D721Med (cell line): ENCODE data around the gene RHD.
"Not testable (repeated sequence)": the region's sequence is repeated elsewhere in the genome, so short reads cannot be mapped to it uniquely, and the experiment has no call there.

Experiments
- DNase-seq: peaks from one replicate; pipeline ENCODE4 v3.0.0; 2011; ENCODE audit warnings: low spot score; ENCODE audit not compliant: insufficient read length
- FAIRE-seq: peaks from 2 replicates; lab custom pipeline; 2011; peaks lifted over from hg19 to GRCh38; lab: Jason Lieb, UNC
- TF ChIP-seq, protein P1 (sequence below): IDR thresholded peaks from 2 replicates; pipeline ENCODE4 v1.5.1; 2012; ENCODE audit warnings: mild to moderate bottlenecking, control low read depth; ENCODE audit not compliant: insufficient read depth; ENCODE audit errors: missing control alignments

The RHD gene

DNA sequence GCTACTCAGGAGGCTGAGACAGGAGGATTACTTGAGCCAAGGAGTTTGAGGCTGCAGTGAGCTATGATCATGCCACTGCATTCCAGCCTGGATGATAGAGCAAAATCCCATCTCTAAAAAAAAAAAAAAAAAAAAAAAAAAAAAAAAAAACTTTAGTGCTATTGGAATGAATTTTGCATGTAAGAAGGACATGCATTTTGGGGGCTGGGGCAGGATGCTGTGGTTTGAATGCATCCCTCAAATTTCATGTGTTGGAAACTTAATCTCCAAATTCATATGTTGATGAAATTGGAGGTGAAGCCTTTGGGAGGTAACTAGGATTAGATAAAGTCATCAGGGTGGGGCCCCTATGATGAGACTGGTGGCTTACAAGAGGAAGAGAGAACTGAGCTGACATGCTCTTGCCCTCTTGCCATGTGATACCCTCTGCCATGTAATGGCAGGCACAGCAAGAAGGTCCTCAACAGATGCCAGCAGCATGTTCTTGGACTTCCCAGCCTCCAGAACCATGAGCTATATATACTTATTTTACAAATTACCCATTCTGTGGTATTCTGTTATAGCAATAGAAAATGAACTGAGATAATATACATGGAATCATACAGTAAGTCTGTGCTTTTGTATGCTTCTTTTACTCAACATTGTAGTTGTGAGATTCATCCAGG is 40.6 kb downstream of the RHD start:
- DNase-seq, FAIRE-seq: not testable (repeated sequence)

DNA sequence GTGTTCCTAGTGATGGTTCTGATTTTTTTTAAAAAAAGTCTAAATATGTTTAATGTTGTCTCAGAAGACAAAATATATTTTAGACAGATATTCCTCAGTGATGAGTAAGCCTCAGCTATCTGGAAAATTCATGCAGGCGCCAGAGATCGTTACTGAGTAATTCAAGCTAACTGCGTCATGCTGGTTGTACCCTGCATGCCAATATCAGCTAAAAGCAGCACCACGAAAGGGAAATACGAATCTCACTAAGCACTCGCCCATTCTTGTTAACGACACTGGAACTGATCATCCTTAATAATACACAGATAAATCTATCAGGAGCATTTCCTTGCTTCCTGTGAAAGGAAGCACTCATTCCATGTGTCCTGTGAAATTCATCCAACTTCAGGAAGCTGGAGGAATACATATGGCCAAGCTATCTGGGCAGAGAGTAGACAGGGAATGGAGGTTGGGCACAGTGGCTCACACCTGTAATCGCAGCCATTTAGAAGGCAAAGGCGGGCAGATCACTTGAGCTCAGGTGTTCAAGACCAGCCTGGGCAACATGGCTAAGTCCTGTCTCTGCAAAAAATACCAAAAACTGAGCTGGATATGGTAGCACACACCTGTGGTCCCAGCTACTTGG is 48.1 kb downstream of the RHD start:
- not testable (repeated sequence) for DNase-seq, FAIRE-seq

DNA sequence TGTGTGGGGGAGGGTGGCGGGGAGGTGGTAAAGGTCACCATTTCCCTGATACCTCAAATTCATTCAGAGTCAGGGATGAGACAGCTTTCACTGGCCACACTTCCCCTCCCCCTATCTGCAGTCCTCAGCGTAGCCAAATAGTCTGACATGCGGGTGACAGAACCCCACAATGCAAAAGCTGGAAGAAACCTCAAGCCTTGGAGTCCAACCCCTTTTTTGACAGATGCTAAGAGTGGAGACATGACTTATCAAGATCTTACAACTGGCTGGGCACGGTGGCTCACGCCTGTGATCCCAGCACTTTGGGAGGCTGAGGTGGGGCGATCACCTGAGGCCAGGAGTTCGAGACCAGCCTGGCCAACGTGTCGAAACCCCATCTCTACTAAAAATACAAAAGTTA is 49.8 kb downstream of the RHD start:
- DNase-seq, FAIRE-seq: not testable (repeated sequence)

DNA sequence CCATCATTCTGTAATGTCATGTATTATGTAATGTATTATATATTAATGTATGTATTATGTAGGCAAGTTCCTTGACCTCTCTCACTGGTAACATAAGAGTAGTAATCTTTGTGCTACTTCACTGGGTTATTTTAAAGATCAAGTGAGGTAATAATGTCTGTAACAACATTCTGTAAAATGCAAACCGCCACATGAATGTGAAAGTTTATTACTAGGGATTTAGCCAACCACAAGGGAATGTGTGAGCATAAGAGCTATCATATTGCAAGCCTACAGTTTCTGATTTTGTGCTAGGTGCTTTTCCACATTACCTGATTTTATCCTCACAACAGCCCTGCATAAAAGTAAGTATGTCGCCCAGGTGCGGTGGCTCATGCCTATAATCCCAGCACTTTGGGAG is 52.1 kb downstream of the RHD start:
- not testable (repeated sequence) for DNase-seq, FAIRE-seq

DNA sequence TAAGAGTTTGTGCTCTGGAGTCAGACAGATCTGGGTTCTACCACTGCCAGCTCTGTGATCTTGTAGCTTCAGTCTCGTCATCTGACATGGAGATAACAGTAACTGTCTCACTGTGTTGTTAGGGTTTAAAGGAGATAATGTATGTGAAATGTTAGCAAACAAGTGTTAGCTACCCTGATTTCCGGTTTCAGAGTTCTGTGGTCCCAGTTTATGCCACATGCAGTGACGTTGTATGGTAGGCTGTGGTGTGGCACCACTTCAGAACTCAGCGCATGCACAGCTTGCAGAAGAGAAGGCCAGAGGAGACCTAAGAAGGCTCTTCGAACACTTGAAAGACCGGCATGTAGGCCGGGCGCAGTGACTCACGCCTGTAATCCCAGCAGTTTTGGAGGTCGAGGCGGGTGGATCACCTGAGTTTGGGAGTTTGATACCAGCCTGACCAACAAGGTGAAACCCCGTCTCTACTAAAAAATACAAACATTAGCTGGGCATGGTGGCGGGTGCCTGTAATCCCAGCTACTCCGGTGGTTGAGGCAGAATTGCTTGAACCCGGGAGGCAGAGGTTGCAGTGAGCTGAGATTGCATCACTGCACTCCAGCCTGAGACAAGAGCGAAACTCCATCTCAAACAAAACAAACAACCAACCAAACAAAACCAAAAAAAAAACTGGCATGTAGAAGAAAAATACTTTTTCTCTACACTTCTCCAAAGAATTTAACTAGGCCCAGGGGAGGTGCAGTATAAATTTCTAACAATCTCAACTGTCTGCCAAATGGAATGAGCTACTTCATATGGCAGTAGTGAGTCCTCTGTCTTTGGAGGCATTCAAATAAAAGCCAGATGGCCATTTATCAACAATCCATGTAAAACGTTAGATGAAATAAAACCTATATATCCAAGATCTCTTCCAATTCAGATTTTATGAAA is 55.8 kb downstream of the RHD start:
- FAIRE-seq = not testable (repeated sequence)

DNA sequence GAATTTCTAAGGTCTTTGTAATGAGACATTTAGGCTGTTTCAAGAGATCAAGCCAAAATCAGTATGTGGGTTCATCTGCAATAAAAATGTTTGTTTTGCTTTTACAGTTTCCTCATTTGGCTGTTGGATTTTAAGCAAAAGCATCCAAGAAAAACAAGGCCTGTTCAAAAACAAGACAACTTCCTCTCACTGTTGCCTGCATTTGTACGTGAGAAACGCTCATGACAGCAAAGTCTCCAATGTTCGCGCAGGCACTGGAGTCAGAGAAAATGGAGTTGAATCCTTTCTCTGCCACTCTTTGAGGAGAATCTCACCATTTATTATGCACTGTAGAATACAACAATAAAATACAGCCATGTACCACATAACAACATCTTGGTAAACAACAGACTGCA is 56.5 kb downstream of the RHD start:
- FAIRE-seq = not testable (repeated sequence)

More for the DNA sequence above, 55.8 kb downstream of the RHD start:
- not testable (repeated sequence) for DNase-seq

DNA sequence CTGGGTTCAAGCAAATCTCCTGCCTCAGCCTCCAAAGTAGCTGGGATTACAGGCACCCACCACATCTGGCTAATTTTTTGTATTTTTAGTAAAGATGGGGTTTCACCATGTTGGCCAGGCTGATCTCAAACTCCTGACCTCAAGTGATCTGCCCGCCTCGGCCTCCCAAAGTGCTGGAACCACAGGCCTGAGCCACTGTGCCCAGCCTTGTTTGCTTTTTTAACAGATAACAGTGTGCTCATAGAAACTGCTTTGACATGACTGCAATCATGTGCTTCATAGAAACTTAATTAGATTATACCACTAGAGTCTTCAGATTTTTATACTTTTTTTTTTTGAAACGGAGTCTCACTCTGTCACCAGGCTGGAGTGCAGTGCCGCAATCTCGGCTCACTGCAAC is 57.0 kb downstream of the RHD start:
- FAIRE-seq, DNase-seq: not testable (repeated sequence)

More for the DNA sequence above, 56.5 kb downstream of the RHD start:
- not testable (repeated sequence) for DNase-seq

DNA sequence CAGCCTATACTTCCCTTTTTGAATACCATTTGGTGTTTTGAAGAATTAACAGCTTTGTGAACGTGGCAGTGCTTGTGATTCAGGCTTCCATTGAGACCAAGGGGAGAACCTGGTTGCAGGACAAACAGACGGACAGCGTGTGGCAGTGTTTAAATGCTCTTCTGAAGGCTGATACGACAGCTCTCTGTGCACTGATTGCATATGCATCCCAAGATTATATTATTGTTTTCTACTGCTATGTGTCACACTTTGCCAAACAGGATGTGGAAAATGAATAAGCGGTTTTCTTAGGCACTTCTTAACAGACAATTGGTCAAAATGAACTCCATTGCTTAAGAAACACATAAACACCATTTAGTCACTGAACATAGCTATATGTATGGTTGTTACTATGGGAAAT is 57.6 kb downstream of the RHD start:
- TF ChIP-seq, protein P1, sequence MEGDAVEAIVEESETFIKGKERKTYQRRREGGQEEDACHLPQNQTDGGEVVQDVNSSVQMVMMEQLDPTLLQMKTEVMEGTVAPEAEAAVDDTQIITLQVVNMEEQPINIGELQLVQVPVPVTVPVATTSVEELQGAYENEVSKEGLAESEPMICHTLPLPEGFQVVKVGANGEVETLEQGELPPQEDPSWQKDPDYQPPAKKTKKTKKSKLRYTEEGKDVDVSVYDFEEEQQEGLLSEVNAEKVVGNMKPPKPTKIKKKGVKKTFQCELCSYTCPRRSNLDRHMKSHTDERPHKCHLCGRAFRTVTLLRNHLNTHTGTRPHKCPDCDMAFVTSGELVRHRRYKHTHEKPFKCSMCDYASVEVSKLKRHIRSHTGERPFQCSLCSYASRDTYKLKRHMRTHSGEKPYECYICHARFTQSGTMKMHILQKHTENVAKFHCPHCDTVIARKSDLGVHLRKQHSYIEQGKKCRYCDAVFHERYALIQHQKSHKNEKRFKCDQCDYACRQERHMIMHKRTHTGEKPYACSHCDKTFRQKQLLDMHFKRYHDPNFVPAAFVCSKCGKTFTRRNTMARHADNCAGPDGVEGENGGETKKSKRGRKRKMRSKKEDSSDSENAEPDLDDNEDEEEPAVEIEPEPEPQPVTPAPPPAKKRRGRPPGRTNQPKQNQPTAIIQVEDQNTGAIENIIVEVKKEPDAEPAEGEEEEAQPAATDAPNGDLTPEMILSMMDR = peak; percentile 7
- not testable (repeated sequence) for FAIRE-seq, DNase-seq

DNA sequence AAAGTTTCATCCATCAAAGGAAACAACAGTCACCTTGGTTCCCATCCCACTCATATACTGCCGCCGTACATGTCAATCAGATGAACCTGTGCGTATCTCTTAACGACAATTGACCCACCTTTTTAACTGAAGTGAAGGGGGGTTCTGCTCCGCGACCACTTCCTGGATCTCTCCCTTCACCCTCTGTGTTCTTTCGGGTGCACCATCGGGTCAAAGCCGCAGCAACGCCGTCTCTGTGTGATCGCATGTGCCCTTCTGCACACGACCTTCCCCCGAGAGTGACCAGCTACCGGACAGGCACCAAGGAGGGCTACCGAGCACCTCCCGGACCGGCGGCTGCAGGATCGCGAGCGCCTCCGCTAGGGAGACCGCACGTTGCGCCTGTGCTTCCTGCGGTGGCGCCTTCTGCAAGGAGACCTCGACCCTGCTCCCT is 64.6 kb downstream of the RHD start:
- not testable (repeated sequence) for FAIRE-seq, DNase-seq
- TF ChIP-seq, protein P1 = peak; percentile 11

DNA sequence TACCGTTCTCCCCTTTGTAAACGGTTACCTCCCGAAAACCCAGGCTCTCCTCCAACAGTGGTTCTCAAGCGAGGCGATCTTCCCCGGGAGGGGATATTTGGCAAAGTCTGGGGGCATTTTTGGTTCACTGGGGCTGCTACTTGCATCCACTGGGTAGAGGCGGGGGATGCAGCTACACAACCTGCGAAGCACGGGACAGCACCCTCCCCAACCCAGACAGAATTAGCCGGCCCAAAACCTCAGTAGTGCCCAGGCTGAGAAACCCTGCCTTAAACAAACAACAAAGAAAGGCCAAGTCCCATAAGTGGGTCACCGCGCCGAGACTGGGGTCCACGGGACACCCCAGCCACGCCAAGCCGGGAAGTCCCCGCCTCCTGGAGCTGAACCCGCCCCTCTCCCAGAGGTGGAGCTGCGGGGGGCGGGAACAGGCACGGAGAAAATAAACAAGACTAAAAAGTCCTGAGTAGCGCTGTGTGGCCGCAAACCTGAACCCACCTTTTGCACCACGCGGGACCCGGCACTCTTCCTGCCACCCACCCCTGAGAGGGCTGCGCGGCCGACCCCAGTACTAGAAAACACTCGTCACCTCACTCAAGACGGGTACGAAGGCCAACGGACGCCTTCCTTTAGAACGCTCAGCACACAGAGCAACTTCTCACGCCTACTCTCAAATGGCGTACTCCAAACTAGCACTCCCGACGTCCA is 65.3 kb downstream of the RHD start:
- not testable (repeated sequence) for DNase-seq, FAIRE-seq
